SK-N-SH treated with all-trans-retinoic acid at 6 μM for 48 hours (cell line): ENCODE data around the gene PNKD.

Source experiments
- ATAC-seq: fragments of 200-7000 bp; cut with Tn5 transposase; 3 replicates; pipeline ENCODE4 v1.9.1; 2020; ENCODE audit warnings: mild to moderate bottlenecking, moderate library complexity
- ARNTL ChIP-seq: fragments of 450-650 bp; formaldehyde crosslinking; IDR thresholded peaks from 2 replicates; pipeline ENCODE4 v1.5.0; 2020; ENCODE audit warnings: low read depth, mild to moderate bottlenecking, moderate library complexity, borderline replicate concordance
- BACH2 ChIP-seq: fragments of 250-450 bp; sonication (Bioruptor Pico); IDR thresholded peaks from 2 replicates; pipeline ENCODE4 v1.9.0; 2021; ENCODE audit warnings: mild to moderate bottlenecking, borderline replicate concordance
- CSDC2 ChIP-seq: fragments of 250-450 bp; sonication (Bioruptor Pico); IDR thresholded peaks from 2 replicates; pipeline ENCODE4 v1.5.0; 2020; ENCODE audit warnings: mild to moderate bottlenecking, moderate library complexity
- ESRRG ChIP-seq: fragments of 250-450 bp; sonication (Bioruptor Pico); IDR thresholded peaks from 2 replicates; pipeline ENCODE4 v1.6.1; 2021; ENCODE audit warnings: mild to moderate bottlenecking
- GLIS3 ChIP-seq: fragments of 250-450 bp; sonication (Bioruptor Pico); IDR thresholded peaks from 2 replicates; pipeline ENCODE4 v1.5.0; 2020; ENCODE audit warnings: mild to moderate bottlenecking, moderate library complexity
- OSR1 ChIP-seq: fragments of 250-450 bp; sonication (Bioruptor Pico); IDR thresholded peaks from 2 replicates; pipeline ENCODE4 v1.8.0; 2022; ENCODE audit warnings: moderate library complexity, mild to moderate bottlenecking, inconsistent platforms
- PPARA ChIP-seq: fragments of 250-450 bp; sonication (Bioruptor Pico); IDR thresholded peaks from 2 replicates; pipeline ENCODE4 v1.5.0; 2020; ENCODE audit warnings: mild to moderate bottlenecking, borderline replicate concordance
- RARB ChIP-seq: fragments of 250-450 bp; sonication (Bioruptor Pico); IDR thresholded peaks from 2 replicates; pipeline ENCODE4 v1.8.0; 2021; ENCODE audit warnings: mild to moderate bottlenecking, moderate library complexity
- SNAI2 ChIP-seq: fragments of 250-450 bp; sonication (Bioruptor Pico); IDR thresholded peaks from 2 replicates; pipeline ENCODE4 v1.5.0; 2020; ENCODE audit warnings: mild to moderate bottlenecking, moderate library complexity
- TCF4 ChIP-seq: fragments of 250-450 bp; sonication (Bioruptor Pico); IDR thresholded peaks from 2 replicates; pipeline ENCODE4 v1.8.0; 2021; ENCODE audit warnings: mild to moderate bottlenecking, moderate library complexity, borderline replicate concordance
- ZC3H10 ChIP-seq: fragments of 250-450 bp; sonication (Bioruptor Pico); IDR thresholded peaks from 2 replicates; pipeline ENCODE4 v1.5.1; 2021; ENCODE audit warnings: mild to moderate bottlenecking, moderate library complexity
- ZFP3 ChIP-seq: fragments of 250-450 bp; sonication (Bioruptor Pico); IDR thresholded peaks from 2 replicates; pipeline ENCODE4 v1.5.0; 2020; ENCODE audit warnings: mild to moderate bottlenecking, moderate library complexity
- ZFP30 ChIP-seq: fragments of 450-650 bp; formaldehyde crosslinking; IDR thresholded peaks from 2 replicates; pipeline ENCODE4 v1.5.0; 2022; ENCODE audit warnings: mild to moderate bottlenecking, moderate library complexity
- ZNF565 ChIP-seq: fragments of 450-650 bp; formaldehyde crosslinking; conservative IDR thresholded peaks from 2 replicates; pipeline ENCODE4 v1.5.0; 2020; ENCODE audit warnings: low read depth, mild to moderate bottlenecking, moderate library complexity
- ZNF70 ChIP-seq: fragments of 450-650 bp; formaldehyde crosslinking; IDR thresholded peaks from 2 replicates; pipeline ENCODE4 v1.5.0; 2020; ENCODE audit warnings: mild to moderate bottlenecking, moderate library complexity
- ZNF8 ChIP-seq: fragments of 450-650 bp; formaldehyde crosslinking; IDR thresholded peaks from 2 replicates; pipeline ENCODE4 v1.5.0; 2020; ENCODE audit warnings: mild to moderate bottlenecking, moderate library complexity
- TF ChIP-seq, protein P1 (sequence below): fragments of 250-450 bp; sonication (Bioruptor Pico); IDR thresholded peaks from 2 replicates; pipeline ENCODE4 v1.5.1; 2020; ENCODE audit warnings: low read depth, mild to moderate bottlenecking, moderate library complexity
- TF ChIP-seq, protein P2 (sequence below): fragments of 250-450 bp; sonication (Bioruptor Pico); IDR thresholded peaks from 2 replicates; pipeline ENCODE4 v1.5.0; 2020; ENCODE audit warnings: mild to moderate bottlenecking, moderate library complexity
- TF ChIP-seq, protein P3 (sequence below): fragments of 250-450 bp; sonication (Bioruptor Pico); IDR thresholded peaks from 2 replicates; pipeline ENCODE4 v1.5.1; 2021; ENCODE audit warnings: mild to moderate bottlenecking, moderate library complexity
- TF ChIP-seq, protein P4 (sequence below): fragments of 250-450 bp; sonication (Bioruptor Pico); IDR thresholded peaks from 2 replicates; pipeline ENCODE4 v1.8.0; 2021; ENCODE audit warnings: low read depth, mild to moderate bottlenecking, moderate library complexity, borderline replicate concordance

Gene PNKD

DNA sequence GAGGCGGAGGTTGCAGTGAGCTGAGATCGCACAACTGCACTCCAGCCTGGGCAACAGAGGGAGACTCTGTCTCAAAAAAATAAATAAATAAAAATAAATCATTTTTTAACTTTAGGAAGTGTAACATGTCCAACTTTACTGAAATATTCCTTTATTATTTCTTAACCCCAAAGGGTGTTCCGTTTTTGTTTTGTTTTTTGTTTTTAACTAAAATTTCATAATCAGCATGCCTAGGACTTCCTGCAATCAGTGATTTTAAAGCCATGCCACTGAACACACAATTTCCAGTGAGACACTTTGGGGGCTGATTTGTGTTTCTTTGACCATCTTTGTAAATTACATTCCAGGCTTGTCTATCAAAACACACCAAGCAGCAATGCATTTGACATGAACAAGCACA is 93.4 kb downstream of the PNKD start:
- TF ChIP-seq PPARA (CRISPR knock-in tag) (no peak), ESRRG (CRISPR knock-in tag) (no peak), ZNF8 (CRISPR knock-in tag) (no peak), CSDC2 (no peak), ZNF70 (CRISPR knock-in tag) (no peak), ZFP3 (CRISPR knock-in tag) (no peak)
- no peak for ATAC-seq

DNA sequence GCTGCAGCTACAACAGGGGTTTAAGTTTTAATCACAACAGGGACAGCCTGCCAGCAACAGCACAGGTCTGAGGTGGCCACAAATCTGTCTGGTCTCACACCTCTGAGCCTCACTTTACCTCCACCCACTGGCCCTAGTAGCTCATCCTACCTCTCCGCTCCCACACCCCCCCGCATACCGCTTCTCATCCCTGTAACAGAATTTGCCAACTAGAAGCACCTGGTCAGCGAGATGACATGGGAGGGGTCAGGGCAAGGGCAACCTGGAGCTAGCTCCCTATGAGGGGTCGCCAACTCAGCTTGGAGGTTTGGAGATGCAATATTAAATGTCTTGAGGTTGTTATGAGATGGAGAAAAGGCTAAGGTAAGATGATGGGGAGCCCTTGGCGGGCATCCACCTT is 93.9 kb downstream of the PNKD start:
- no peak for ATAC-seq
- TF ChIP-seq BACH2 (CRISPR knock-in tag) (no peak), SNAI2 (CRISPR knock-in tag) (no peak), ZNF70 (CRISPR knock-in tag) (no peak), ZC3H10 (CRISPR knock-in tag) (no peak), CSDC2 (no peak), PPARA (CRISPR knock-in tag) (no peak), RARB (CRISPR knock-in tag) (no peak), OSR1 (no peak), ARNTL (CRISPR knock-in tag) (no peak), ZNF565 (CRISPR knock-in tag) (no peak), ZFP30 (CRISPR knock-in tag) (no peak), GLIS3 (CRISPR knock-in tag) (no peak), TCF4 (CRISPR knock-in tag) (no peak)
- TF ChIP-seq, protein P1, sequence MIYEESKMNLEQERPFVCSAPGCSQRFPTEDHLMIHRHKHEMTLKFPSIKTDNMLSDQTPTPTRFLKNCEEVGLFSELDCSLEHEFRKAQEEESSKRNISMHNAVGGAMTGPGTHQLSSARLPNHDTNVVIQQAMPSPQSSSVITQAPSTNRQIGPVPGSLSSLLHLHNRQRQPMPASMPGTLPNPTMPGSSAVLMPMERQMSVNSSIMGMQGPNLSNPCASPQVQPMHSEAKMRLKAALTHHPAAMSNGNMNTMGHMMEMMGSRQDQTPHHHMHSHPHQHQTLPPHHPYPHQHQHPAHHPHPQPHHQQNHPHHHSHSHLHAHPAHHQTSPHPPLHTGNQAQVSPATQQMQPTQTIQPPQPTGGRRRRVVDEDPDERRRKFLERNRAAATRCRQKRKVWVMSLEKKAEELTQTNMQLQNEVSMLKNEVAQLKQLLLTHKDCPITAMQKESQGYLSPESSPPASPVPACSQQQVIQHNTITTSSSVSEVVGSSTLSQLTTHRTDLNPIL (CRISPR knock-in tag), result no peak
- TF ChIP-seq, protein P2, sequence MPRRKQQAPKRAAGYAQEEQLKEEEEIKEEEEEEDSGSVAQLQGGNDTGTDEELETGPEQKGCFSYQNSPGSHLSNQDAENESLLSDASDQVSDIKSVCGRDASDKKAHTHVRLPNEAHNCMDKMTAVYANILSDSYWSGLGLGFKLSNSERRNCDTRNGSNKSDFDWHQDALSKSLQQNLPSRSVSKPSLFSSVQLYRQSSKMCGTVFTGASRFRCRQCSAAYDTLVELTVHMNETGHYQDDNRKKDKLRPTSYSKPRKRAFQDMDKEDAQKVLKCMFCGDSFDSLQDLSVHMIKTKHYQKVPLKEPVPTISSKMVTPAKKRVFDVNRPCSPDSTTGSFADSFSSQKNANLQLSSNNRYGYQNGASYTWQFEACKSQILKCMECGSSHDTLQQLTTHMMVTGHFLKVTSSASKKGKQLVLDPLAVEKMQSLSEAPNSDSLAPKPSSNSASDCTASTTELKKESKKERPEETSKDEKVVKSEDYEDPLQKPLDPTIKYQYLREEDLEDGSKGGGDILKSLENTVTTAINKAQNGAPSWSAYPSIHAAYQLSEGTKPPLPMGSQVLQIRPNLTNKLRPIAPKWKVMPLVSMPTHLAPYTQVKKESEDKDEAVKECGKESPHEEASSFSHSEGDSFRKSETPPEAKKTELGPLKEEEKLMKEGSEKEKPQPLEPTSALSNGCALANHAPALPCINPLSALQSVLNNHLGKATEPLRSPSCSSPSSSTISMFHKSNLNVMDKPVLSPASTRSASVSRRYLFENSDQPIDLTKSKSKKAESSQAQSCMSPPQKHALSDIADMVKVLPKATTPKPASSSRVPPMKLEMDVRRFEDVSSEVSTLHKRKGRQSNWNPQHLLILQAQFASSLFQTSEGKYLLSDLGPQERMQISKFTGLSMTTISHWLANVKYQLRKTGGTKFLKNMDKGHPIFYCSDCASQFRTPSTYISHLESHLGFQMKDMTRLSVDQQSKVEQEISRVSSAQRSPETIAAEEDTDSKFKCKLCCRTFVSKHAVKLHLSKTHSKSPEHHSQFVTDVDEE (CRISPR knock-in tag), result no peak
- TF ChIP-seq, protein P3, sequence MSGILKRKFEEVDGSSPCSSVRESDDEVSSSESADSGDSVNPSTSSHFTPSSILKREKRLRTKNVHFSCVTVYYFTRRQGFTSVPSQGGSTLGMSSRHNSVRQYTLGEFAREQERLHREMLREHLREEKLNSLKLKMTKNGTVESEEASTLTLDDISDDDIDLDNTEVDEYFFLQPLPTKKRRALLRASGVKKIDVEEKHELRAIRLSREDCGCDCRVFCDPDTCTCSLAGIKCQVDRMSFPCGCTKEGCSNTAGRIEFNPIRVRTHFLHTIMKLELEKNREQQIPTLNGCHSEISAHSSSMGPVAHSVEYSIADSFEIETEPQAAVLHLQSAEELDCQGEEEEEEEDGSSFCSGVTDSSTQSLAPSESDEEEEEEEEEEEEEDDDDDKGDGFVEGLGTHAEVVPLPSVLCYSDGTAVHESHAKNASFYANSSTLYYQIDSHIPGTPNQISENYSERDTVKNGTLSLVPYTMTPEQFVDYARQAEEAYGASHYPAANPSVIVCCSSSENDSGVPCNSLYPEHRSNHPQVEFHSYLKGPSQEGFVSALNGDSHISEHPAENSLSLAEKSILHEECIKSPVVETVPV (CRISPR knock-in tag), result no peak
- TF ChIP-seq, protein P4, sequence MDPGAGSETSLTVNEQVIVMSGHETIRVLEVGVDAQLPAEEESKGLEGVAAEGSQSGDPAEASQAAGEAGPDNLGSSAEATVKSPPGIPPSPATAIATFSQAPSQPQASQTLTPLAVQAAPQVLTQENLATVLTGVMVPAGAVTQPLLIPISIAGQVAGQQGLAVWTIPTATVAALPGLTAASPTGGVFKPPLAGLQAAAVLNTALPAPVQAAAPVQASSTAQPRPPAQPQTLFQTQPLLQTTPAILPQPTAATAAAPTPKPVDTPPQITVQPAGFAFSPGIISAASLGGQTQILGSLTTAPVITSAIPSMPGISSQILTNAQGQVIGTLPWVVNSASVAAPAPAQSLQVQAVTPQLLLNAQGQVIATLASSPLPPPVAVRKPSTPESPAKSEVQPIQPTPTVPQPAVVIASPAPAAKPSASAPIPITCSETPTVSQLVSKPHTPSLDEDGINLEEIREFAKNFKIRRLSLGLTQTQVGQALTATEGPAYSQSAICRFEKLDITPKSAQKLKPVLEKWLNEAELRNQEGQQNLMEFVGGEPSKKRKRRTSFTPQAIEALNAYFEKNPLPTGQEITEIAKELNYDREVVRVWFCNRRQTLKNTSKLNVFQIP (CRISPR knock-in tag), result no peak

DNA sequence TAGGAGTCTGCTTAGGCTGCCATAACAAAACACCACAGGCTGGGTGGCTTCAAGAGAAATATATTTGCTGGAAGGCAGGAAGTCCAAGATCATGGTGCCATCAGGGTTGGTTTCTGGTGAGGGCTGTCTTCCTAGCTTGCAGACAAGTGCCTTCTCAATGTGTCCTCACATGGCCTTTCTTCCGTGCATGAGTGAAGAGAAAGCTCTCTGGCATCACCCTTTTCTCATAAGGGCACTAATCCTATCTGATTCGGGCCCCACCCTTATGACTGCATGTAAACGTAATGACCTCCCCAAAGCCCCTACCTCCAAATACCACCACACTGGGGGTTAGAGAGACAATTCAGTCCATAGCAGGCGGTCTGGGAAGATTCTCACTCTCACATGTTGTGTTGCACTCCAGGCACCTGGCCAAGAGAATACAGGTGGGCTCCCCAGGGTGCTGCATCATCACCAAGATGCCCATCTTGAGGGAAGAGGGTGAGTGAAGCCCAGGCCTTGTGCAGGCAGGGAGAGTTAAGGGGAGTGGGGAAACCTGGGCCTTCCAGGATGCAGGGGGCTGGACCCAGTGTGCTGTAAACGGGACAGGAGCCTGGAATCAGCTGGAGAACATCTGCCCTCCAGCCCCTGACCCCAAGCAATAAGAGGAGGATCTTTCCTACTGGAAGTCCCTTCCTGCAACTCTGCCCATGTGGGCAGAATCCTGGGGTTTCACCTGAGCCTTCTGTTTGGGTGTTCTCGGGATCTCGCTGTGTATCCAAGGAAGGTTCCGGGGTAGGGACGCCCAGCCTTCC is 96.5 kb downstream of the PNKD start:
- ATAC-seq, result no peak
- TF ChIP-seq ZFP30 (CRISPR knock-in tag), result no peak
- TF ChIP-seq GLIS3 (CRISPR knock-in tag), result no peak
- TF ChIP-seq, protein P3 (CRISPR knock-in tag), result no peak
- TF ChIP-seq, protein P2 (CRISPR knock-in tag), result no peak
- TF ChIP-seq SNAI2 (CRISPR knock-in tag), result no peak
- no peak for TF ChIP-seq ARNTL (CRISPR knock-in tag)
- TF ChIP-seq ZNF565 (CRISPR knock-in tag), result no peak
- no peak for TF ChIP-seq PPARA (CRISPR knock-in tag)
- no peak for TF ChIP-seq TCF4 (CRISPR knock-in tag)
- TF ChIP-seq CSDC2, result no peak
- TF ChIP-seq, protein P4 (CRISPR knock-in tag), result no peak
- TF ChIP-seq ZC3H10 (CRISPR knock-in tag), result no peak
- no peak for TF ChIP-seq ESRRG (CRISPR knock-in tag)
- TF ChIP-seq ZNF70 (CRISPR knock-in tag), result no peak
- no peak for TF ChIP-seq BACH2 (CRISPR knock-in tag)
